B cell (primary cell): ENCODE results near the gene SCGN. TPM values are rescaled to one million over a fixed set of nuclear protein-coding genes. Genes with fewer than 3 reads are reported as not detected.

Experiments used
- ATAC-seq: fragments of 200-7000 bp; cut with Tn5 transposase; one replicate; pipeline ENCODE4 v1.10.0; 2021; ENCODE audit warnings: low read depth, mild to moderate bottlenecking, moderate number of reproducible peaks, moderate library complexity
- CTCF ChIA-PET: fragments of 350-600 bp; sonication (Branson Sonifier 250); formaldehyde crosslinking; loops from one replicate; lab custom pipeline; 2021; ENCODE audit warnings: antibody characterized with exemption, inconsistent platforms; lab: Charles Lee
- POLR2A ChIA-PET: fragments of 350-600 bp; sonication (Branson Sonifier 250); formaldehyde crosslinking; loops from one replicate; lab custom pipeline; 2021; ENCODE audit warnings: antibody characterized with exemption; lab: Charles Lee
- DNase-seq: peaks from one replicate; pipeline ENCODE4 v3.0.0; 2013
- H2AFZ ChIP-seq: 2 replicates; pipeline ENCODE4 v1.6.1; 2012; ENCODE audit warnings: mild to moderate bottlenecking, low read depth, low read length; ENCODE audit not compliant: insufficient read depth, poor library complexity, severe bottlenecking
- H3K27ac ChIP-seq, 2 donors: 1 replicate in 1 of 2; 2 replicates in 1 of 2; pipeline ENCODE4 v1.5.1; 2012 to 2013; ENCODE audit warnings: low read length in 2 of 2, mild to moderate bottlenecking in 2 of 2, moderate library complexity in 1 of 2
- H3K27me3 ChIP-seq, 4 experiments: fragments of 200-600 bp in 1 of 4; sonication (generic) in 1 of 4; replicated peaks in 1 of 4; 1 replicate in 2 of 4; 2 replicates in 2 of 4; pipeline versions ENCODE4 v1.6.1 to v1.7.0; 2013 to 2016; ENCODE audit warnings: low read length in 3 of 4, mild to moderate bottlenecking in 2 of 4, mixed read lengths in 1 of 4, moderate library complexity in 1 of 4; ENCODE audit not compliant: insufficient read depth in 4 of 4, control insufficient read depth in 3 of 4; ENCODE audit errors: control extremely low read depth in 1 of 4
- H3K36me3 ChIP-seq, 2 experiments: replicated peaks in 1 of 2; 1 replicate in 1 of 2; 2 replicates in 1 of 2; pipeline versions ENCODE4 v1.6.1 to v1.7.1; 2013; ENCODE audit warnings: low read length in 1 of 2; ENCODE audit not compliant: insufficient read depth in 2 of 2, control insufficient read depth in 1 of 2; ENCODE audit errors: control extremely low read depth in 1 of 2, extremely low read depth in 1 of 2
- H3K4me1 ChIP-seq, 2 donors: fragments of 200-600 bp in 1 of 2; sonication (generic) in 1 of 2; 1 replicate in 1 of 2; 2 replicates in 1 of 2; pipeline versions ENCODE4 v1.5.1 to v1.6.1; 2013 to 2017; ENCODE audit warnings: low read length in 2 of 2; ENCODE audit not compliant: control insufficient read depth in 2 of 2, insufficient read depth in 2 of 2
- H3K4me2 ChIP-seq: replicated peaks from 2 replicates; pipeline ENCODE3; 2012; ENCODE audit warnings: mild to moderate bottlenecking, low read depth, low read length; ENCODE audit not compliant: poor library complexity, severe bottlenecking
- H3K4me3 ChIP-seq, 5 experiments: fragments of 200-600 bp in 1 of 5; sonication (generic) in 1 of 5; 1 replicate in 3 of 5; 2 replicates in 2 of 5; pipeline versions ENCODE4 v1.5.1 to v1.7.0; 2011 to 2016; ENCODE audit warnings: low read length in 4 of 5, mild to moderate bottlenecking in 4 of 5, low read depth in 2 of 5, control low read depth in 1 of 5, moderate library complexity in 1 of 5; ENCODE audit not compliant: insufficient read depth in 1 of 5; ENCODE audit errors: control extremely low read depth in 1 of 5, extremely low read depth in 1 of 5
- H3K79me2 ChIP-seq: fragments of 200-600 bp; sonication (generic); one replicate; pipeline ENCODE4 v1.6.0; 2016; ENCODE audit warnings: low read length; ENCODE audit not compliant: control insufficient read depth, insufficient read depth
- H3K9ac ChIP-seq: fragments of 200-600 bp; sonication (generic); 2 replicates; pipeline ENCODE4 v1.6.1; 2017; ENCODE audit warnings: mild to moderate bottlenecking, low read length, moderate library complexity
- H3K9me3 ChIP-seq, 3 donors: one replicate each; pipeline versions ENCODE4 v1.6.1 to v1.7.1; 2013; ENCODE audit warnings: low read length in 2 of 3; ENCODE audit not compliant: control insufficient read depth in 2 of 3, insufficient read depth in 1 of 3; ENCODE audit errors: control extremely low read depth in 1 of 3
- H4K20me1 ChIP-seq: 2 replicates; pipeline ENCODE4 v1.6.0; 2012; ENCODE audit warnings: mild to moderate bottlenecking, low read length; ENCODE audit not compliant: insufficient read depth, control insufficient read depth, poor library complexity, severe bottlenecking
- H3K27ac Mint-ChIP-seq: one replicate; pipeline ENCODE4 v1.8.0; 2021; ENCODE audit warnings: mixed read lengths
- H3K27me3 Mint-ChIP-seq: one replicate; pipeline ENCODE4 v1.8.0; 2021; ENCODE audit warnings: mixed read lengths
- H3K4me1 Mint-ChIP-seq: one replicate; pipeline ENCODE4 v1.8.0; 2021; ENCODE audit warnings: mixed read lengths
- H3K4me3 Mint-ChIP-seq: one replicate; pipeline ENCODE4 v1.8.0; 2021; ENCODE audit warnings: mixed read lengths
- H3K9me3 Mint-ChIP-seq: one replicate; pipeline ENCODE4 v1.8.0; 2022; ENCODE audit warnings: mixed read lengths; ENCODE audit not compliant: insufficient read depth
- CTCF ChIP-seq: fragments of 200-600 bp; IDR thresholded peaks from one replicate; pipeline ENCODE4 v1.8.0; 2022; ENCODE audit warnings: antibody characterized with exemption, mild to moderate bottlenecking
- EZH2 ChIP-seq: IDR thresholded peaks from 2 replicates; pipeline ENCODE4 v1.6.1; 2012; ENCODE audit warnings: borderline replicate concordance, low read depth, mild to moderate bottlenecking, moderate library complexity, low read length; ENCODE audit not compliant: insufficient read depth, poor library complexity, severe bottlenecking
- WGBS: methylation state at CpG from one replicate; pipeline ENCODE4 v1.1.5; 2013; ENCODE audit warnings: missing lambda C conversion rate; ENCODE audit not compliant: insufficient coverage; 5-methylcytosine and 5-hydroxymethylcytosine counted together
- intact Hi-C: fragments of 100-400 bp; cut with micrococcal nuclease; formaldehyde crosslinking; loops from one replicate; pipeline ENCODE4 v1.10.0; 2022
- polyA plus RNA-seq: library from polyadenylated mRNA; depleted of rRNA; stranded (reverse); fragments of >200 nt; gene quantifications from 2 replicates; pipeline ENCODE4 v1.2.3, GENCODE V29; 2012
- total RNA-seq, 2 donors: library from RNA; stranded (reverse); fragments of 120-200 nt in 1 of 2; gene quantifications; 1 replicate in 1 of 2; 2 replicates in 1 of 2; pipeline versions ENCODE4 v1.2.3 to v1.2.4, GENCODE V29; 2013 to 2022

The SCGN gene
- total and polyA plus RNA-seq, 2 donors (not counting 1 experiment from before 2014, with no cell fraction given) = not detected

GRCh38 chr6:25732468-25733198 lies 80.6 kb downstream of the SCGN start:
- Histone ChIP-seq H3K9ac (no peak overlapping the region), H4K20me1 (no peaks in the 10 kb centered on the region), H3K27ac (no peak overlapping the region), H3K27me3 (peaks cover 0 to 23% (median 8%) of the 10 kb centered on the region in 4 experiments), H3K4me2 (no peak overlapping the region), H2AFZ (no peak overlapping the region), H3K4me3 (no peak overlapping the region), H3K79me2 (no peaks in the 10 kb centered on the region), H3K9me3 (peaks cover 0 to 12% (median 9%) of the 10 kb centered on the region in 3 donors), H3K4me1 (no peaks in the 10 kb centered on the region), H3K36me3 (no peaks in the 10 kb centered on the region)
- peaks cover 52% of the 10 kb centered on the region for H3K27me3 Mint-ChIP-seq
- ATAC-seq = no peak
- no peak for TF ChIP-seq EZH2
- no peak for DNase-seq
- no peak overlapping the region for H3K27ac Mint-ChIP-seq
- H3K4me3 Mint-ChIP-seq = no peak overlapping the region
- peaks cover 10% of the 10 kb centered on the region for H3K9me3 Mint-ChIP-seq
- 72% methylated on average over 28 of the region's 30 CpGs for WGBS
- no peaks in the 10 kb centered on the region for H3K4me1 Mint-ChIP-seq
- intact Hi-C loops = no loop called here
- CTCF ChIA-PET = interaction anchor here (2.1 to 3.4 kb wide), 2 partner anchors 13 to 14 kb away, joined by 7 to 15 read pairs; no protein-coding TSS in a partner anchor
- POLR2A ChIA-PET = no interaction called here

DNA sequence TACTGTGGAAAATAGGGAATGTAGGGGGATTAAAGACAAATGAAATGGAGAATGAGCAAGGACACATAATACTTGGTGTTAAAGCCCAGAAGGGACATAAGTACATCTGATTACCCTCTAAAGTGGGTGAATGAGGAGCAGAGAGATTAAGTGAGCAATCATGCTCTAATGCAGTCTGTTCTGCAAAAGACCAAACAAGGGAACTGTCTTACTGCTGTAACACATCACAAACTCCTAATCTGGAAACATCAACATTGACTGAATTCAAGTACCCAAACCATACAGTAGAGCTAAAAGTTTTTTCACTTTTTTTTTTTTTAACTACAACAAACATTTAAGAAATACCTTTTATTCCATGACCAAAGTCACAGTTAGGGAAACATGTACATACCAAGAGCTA lies 83.2 kb downstream of the SCGN start:
- Histone ChIP-seq H3K9ac (no peak overlapping the region), H3K27me3 (peaks cover 0 to 23% (median 6%) of the 10 kb centered on the region in 4 experiments), H3K36me3 (no peaks in the 10 kb centered on the region), H3K4me2 (no peak overlapping the region), H3K4me1 (no peaks in the 10 kb centered on the region), H3K79me2 (no peaks in the 10 kb centered on the region), H3K9me3 (peaks cover 0 to 12% (median 9%) of the 10 kb centered on the region in 3 donors), H3K4me3 (no peak overlapping the region), H3K27ac (no peak overlapping the region), H2AFZ (no peak overlapping the region), H4K20me1 (no peaks in the 10 kb centered on the region)
- Mint-ChIP-seq H3K27me3 (peaks cover 52% of the 10 kb centered on the region), H3K4me1 (no peaks in the 10 kb centered on the region), H3K9me3 (peaks cover 14% of the 10 kb centered on the region), H3K27ac (no peak overlapping the region), H3K4me3 (no peak overlapping the region)
- ATAC-seq = no peak
- POLR2A ChIA-PET = no interaction called here
- TF ChIP-seq EZH2 (no peak), CTCF (no peak)
- CTCF ChIA-PET = no interaction called here
- intact Hi-C loops = no loop called here
- DNase-seq = no peak
